GM12891 (cell line): ENCODE measurements around the gene EML5.

ENCODE experiments used
- DNase-seq: peaks from one replicate; pipeline ENCODE4 v3.0.0; 2011; ENCODE audit warnings: low spot score; ENCODE audit not compliant: insufficient read length
- FAIRE-seq: peaks from 2 replicates; lab custom pipeline; 2011; peaks lifted over from hg19 to GRCh38; lab: Jason Lieb, UNC
- PAX5 ChIP-seq: IDR thresholded peaks from 2 replicates; pipeline ENCODE4 v1.6.1; 2011; ENCODE audit warnings: low read length, moderate library complexity, mild to moderate bottlenecking; ENCODE audit not compliant: insufficient read depth, severe bottlenecking
- POLR2A ChIP-seq: IDR thresholded peaks from 2 replicates; pipeline ENCODE4 v1.6.1; 2011; ENCODE audit warnings: low read depth, low read length, control low read depth
- POLR2AphosphoS5 ChIP-seq: IDR thresholded peaks from 2 replicates; pipeline ENCODE4 v1.6.1; 2011; ENCODE audit warnings: low read depth, low read length, control low read depth
- POU2F2 ChIP-seq: IDR thresholded peaks from 2 replicates; pipeline ENCODE4 v1.6.1; 2011; ENCODE audit warnings: low read depth, mild to moderate bottlenecking, control low read depth, low read length, moderate library complexity
- SPI1 ChIP-seq: IDR thresholded peaks from 2 replicates; pipeline ENCODE4 v1.6.1; 2011; ENCODE audit warnings: low read depth, low read length, control low read depth
- TAF1 ChIP-seq: IDR thresholded peaks from 2 replicates; pipeline ENCODE4 v1.6.1; 2011; ENCODE audit warnings: low read depth, low read length, control low read depth

The EML5 gene

GRCh38 chr14:88592031-88592430, 200.7 kb downstream of the EML5 start:
- TF ChIP-seq TAF1 (no peak), POLR2A (no peak), POLR2AphosphoS5 (no peak), SPI1 (no peak), POU2F2 (no peak), PAX5 (no peak)
- no peak for DNase-seq
- no peak for FAIRE-seq

DNA sequence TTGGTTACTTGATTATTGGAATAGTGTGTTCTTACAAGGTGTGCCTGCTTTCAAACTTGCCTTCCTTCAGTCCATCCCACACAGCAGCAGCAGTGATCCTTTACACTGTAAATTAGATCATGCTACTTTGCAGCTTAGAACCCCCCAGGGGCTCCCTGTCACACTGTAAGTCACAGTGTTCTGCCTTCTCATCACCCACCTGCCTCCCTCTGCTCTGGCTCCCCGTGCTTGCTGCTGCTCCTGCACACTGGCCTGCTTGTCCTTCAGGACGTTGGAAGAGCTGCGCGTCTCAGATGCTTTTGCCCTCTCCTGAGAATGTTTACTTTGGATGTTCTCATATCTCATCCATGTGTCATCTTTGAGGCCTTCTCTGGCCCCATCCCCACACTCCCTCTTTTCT, 202.6 kb downstream of the EML5 start:
- DNase-seq (no peak), FAIRE-seq (no peak)
- TF ChIP-seq POLR2A (no peak), POU2F2 (no peak), PAX5 (no peak), TAF1 (no peak), POLR2AphosphoS5 (no peak), SPI1 (no peak)

DNA sequence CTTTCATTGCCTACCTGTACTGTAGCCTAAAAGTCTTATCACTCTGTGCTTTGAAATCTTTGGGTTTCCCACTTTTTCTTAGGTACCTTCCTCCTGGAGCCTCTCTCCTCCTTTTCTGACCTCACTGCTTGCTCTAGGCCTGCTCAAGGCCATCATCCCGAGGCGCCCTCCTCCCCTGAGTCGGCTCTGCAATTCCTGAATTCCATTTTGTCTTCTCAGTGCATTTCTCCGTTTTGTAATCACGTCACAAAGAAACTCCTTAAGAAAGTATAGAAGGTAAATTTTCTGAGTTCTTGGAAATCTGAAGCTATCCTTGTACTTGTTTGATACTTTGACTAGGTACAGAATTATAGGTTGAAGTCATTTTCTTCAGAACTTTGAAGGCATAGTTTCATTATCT, 204.7 kb downstream of the EML5 start:
- TF ChIP-seq POU2F2 (no peak), POLR2A (no peak), TAF1 (no peak), SPI1 (no peak), PAX5 (no peak), POLR2AphosphoS5 (no peak)
- FAIRE-seq (no peak), DNase-seq (no peak)

DNA sequence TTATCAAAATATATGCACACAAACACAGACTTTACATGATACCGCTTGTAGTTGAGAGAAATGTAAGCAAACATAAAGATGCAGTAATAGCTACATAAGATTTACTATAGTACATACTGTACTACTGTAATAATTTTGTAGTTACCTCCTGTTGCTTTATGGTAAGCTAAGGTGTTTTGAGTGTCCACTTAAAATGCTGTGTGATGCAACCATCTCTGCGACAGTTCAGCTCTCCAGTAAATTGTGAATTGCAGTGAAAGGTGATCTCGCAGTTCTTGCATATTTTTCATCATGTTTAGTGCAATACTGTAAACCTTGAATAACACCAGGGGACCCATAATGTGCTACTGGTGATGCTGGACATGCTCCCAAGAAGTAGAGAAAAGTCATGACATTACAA, 208.3 kb downstream of the EML5 start:
- DNase-seq = no peak
- TF ChIP-seq POLR2AphosphoS5 (no peak), PAX5 (no peak), TAF1 (no peak), SPI1 (no peak), POU2F2 (no peak), POLR2A (no peak)
- no peak for FAIRE-seq

GRCh38 chr14:88576222-88576621, 216.5 kb downstream of the EML5 start:
- FAIRE-seq (no peak), DNase-seq (no peak)
- no peak for TF ChIP-seq SPI1
- no peak for TF ChIP-seq PAX5
- no peak for TF ChIP-seq POLR2A
- no peak for TF ChIP-seq POU2F2
- TF ChIP-seq TAF1 = no peak
- no peak for TF ChIP-seq POLR2AphosphoS5

DNA sequence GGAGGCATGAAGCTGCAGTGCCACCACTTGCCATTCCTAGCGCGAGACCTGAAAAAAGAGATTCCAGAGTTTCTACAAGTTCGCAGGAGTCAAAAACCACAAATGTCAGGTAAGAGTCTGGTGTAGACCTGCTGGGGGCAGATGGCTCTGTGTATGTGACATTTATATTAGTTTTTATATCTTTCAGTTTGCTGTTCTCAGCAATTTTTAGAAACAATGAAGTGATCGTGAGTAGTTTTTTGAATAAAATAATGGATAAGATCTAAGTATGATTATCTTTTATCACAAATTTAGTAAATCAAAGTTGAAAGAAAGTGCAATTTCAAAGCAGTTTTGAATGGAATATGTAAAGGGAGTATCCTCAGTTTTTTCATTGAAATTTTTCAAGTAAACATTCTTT, 220.6 kb downstream of the EML5 start:
- DNase-seq = no peak
- no peak for FAIRE-seq
- TF ChIP-seq POLR2A (no peak), PAX5 (no peak), POLR2AphosphoS5 (no peak), TAF1 (no peak), SPI1 (no peak), POU2F2 (no peak)

- DNase-seq (no peak), FAIRE-seq (no peak)
- TF ChIP-seq POU2F2 (no peak), POLR2AphosphoS5 (no peak), POLR2A (no peak), TAF1 (no peak), PAX5 (no peak), SPI1 (no peak)
These were observed 224.6 kb downstream of the EML5 start for GRCh38 chr14:88568196-88568595.

- no peak for DNase-seq
- no peak for TF ChIP-seq SPI1
- TF ChIP-seq POU2F2 = no peak
- TF ChIP-seq TAF1 = no peak
- no peak for TF ChIP-seq POLR2AphosphoS5
- no peak for TF ChIP-seq POLR2A
- TF ChIP-seq PAX5 = no peak
- FAIRE-seq = no peak
These were observed 227.3 kb downstream of the EML5 start for GRCh38 chr14:88565427-88565826.

GRCh38 chr14:88563845-88564244, 228.9 kb downstream of the EML5 start:
- DNase-seq (no peak), FAIRE-seq (no peak)
- TF ChIP-seq POU2F2 = no peak
- TF ChIP-seq TAF1 = no peak
- no peak for TF ChIP-seq SPI1
- no peak for TF ChIP-seq PAX5
- no peak for TF ChIP-seq POLR2AphosphoS5
- TF ChIP-seq POLR2A = no peak
